NCI-H82 treated with DMSO at 0.1 percent for 48 hours (cell line): ENCODE measurements around the gene ASIC5.

Source experiments
- DNase-seq: peaks from one replicate; lab custom pipeline; 2025; ENCODE audit not compliant: unreplicated experiment; lab: John Stamatoyannopoulos, UW

Gene ASIC5

DNA sequence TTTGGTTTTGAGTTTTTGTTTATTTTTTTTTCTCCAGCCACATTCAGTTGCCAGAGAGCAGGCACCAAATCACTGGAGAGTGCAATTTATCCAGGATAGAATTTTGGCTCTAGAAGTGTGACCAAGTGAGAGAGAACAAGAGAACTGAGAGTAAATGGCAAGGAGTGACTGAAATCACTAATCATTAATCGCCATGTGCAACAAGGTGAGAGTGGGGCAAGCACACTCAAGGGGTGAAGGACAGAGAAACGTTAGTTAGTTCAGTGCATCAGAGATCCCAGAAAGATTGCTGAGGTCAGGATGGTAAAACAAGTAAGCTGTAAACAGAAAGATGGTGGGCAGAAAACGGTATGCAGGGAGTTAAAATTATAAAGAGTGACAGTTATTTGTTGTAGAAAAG lies 17.8 kb upstream of the ASIC5 start:
- DNase-seq, result no peak

DNA sequence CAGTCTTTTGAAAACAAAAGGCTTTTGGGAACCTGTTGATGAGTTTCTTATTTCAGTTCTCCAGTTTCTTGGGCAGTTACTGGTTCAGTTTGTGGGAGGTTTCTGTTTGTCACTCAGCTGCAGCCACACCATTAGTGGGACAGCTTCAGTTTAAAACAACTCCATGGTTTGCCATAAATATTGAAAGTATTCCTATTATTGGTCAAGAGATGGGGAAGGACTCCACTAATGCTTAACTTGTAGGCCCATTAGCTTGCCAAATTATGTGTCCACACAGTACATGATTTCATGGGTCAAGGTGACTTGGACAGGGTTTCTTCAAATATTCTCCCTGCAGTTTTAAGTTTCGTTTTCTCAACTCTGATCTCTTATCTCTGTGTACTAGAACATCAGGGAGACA lies 15.5 kb upstream of the ASIC5 start:
- DNase-seq, result no peak

DNA sequence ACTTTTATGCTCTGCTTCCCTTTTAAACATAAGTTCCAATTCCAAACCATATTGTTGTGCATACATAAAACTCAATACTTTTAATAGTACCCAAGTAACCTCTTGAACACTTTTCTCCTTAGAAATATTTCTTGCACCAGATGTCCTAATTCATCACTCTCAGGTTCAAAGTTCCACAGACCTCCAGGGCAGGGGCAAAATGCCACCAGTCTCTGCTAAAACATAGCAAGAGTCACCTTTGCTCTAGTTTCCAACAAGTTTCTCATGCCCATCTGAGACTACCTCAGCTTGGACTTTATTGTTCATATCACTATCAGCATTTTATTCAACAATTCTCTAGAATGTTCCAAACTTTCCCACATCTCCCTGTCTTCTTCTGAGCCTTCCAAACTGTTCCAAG lies 13.7 kb upstream of the ASIC5 start:
- no peak for DNase-seq

DNA sequence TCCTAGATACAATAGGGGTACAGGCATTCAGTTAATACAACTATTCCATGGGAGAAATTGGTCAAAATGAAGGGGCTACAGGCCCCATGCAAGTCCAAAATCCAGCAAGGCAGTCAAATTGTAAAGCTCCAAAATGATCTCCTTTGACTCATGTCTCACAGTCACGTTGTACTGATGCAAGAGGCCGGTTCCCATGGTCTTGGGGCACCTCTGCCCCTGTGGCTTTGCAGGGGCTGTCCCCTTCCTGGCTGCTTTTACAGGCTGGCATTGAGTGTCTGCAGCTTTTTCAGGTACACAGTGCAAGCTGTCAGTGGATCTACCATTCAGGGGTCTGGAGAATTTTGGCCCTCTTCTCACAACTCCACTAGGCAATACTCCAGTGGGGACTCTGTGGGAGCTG lies 12.5 kb upstream of the ASIC5 start:
- DNase-seq, result no peak

DNA sequence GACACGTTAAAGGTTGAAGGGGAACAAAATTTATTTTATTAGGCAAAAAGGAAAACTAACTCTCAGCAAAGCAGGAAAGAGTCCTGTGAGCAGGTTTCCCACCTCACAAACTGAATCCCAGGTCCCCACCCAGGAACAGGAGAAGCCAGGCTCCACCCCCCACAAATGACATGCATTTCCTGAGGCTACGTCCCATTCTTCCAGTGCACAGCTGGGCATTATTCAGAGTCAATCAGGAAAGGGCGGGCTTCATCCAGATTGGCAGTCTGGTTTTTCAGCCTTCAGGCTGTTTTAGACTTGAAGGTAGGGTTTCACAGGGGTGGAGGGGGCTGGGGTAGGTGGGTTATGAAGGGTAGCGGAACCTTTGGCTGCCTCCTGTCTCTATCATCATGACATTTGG lies 11.9 kb upstream of the ASIC5 start:
- no peak for DNase-seq

DNA sequence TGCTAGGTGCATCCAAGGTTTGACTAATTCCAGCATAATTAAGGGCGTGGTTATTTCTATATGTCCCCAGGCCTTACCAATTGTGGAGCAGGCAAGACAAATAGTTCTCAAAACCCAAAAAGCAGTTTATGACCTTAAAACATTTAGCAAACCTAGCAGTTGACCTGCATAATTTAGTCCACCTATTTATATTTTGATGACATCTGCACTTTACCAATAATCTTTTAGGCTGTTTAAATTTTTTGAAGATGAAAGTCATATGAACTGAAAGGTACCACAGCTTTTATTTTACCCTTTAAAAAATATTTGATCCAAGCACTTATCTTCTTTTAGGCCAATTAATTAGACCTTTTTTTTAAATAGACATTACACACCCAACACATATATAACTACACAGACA lies 9.8 kb upstream of the ASIC5 start:
- DNase-seq, result no peak

DNA sequence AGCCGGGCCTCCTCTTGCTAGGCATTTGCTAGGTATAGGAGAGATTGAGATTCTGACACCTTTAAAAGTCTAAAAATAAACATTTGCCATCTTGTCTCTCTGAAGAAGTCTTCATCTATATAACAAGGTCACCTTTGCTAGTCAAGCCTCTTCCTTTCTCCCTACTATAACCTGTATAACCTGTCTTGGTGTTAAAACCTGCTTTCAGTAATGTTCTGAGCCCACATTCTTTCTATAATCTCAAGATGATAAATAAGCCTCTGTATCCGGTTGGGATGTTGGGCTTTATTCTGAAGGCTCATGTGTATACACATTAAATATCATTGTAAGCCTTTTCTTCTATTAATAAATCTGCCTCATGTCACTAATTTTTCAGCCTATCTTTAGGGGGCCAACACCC lies 10.2 kb downstream of the ASIC5 start:
- DNase-seq, result no peak

DNA sequence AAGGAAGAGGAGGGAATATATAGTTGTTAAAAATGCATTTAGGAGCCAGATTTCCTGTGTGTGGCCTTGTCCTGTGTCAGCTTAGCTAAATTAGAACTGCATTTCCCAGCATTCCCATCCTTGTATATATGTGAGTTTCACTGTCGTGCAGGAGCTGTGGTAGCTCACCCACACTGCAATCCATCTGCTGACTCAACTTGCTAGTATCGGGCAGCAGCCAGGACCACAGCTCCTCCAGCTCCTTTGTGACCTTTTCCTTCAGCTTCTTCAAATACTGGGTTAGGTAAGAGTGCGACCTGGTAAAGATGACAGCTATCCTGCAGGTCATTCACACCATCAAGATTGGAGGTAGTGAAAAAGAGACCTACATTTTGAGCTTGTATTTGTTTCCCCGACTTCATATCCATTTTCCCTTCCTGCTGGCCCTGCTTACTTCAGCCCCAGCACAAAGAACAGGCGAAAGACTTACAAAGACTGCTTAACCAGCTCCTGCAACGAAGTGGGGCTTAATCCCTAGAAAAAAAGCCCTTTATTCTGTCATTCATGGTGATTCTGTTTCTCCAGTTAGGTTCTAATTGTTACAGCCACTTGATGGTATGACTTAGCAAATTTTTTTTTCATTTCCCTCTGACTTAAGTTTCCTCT lies 11.4 kb downstream of the ASIC5 start:
- DNase-seq, result no peak

DNA sequence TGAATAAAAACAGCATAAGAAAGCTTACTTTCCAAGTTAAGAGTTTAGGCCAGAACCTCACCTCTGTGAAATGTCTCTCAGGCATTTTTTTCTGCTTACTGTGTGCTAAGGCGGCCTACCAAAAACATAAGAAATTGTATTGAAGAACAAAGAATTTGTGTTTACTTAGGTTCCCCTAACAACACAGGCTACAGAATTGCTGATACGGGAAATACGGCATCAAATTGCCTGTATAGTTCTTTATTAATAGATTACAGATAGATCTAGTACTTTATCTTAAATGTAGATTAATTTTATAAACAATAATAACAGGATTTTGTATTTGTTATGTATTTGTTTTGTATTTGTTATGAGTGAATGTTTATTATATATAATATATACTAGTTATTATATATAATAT lies 12.9 kb downstream of the ASIC5 start:
- no peak for DNase-seq

DNA sequence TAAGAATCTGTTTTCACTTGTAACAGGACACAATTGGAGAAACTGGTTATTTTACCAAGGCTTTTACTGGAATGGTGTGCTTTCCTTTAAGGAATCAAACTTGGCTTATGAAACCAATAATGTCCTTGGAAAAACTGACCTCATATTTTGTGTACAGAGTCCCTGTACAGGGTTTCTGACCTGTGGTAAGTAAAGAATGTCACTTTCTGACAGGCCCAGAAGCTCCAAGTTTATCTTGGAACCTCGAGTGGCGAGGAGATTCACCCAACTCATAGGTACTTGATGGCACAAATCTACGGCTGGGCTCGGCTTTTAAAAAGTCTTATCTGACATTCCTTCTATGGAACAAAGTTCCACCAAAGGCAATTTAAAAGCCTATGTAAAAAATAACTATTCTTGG lies 17.0 kb downstream of the ASIC5 start:
- no peak for DNase-seq

DNA sequence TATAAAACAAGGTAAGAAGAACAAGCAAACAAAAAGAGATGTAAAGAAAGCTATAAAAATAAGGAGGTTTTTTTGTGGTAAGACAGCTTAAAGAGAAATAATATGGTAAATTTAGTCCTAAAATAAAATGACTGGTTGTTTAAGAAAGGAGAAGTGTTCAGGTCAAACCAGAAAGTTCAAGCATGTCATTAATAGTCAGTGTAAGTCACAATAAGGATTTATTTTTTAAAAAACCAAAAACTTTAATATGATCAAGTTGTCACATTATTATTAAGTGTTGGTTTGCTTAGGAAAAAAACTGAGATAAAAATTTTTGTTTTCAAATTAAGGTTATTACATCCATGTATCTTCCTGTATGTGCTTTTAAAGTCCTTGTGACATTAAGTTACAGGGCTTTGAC lies 19.1 kb downstream of the ASIC5 start:
- DNase-seq, result no peak

DNA sequence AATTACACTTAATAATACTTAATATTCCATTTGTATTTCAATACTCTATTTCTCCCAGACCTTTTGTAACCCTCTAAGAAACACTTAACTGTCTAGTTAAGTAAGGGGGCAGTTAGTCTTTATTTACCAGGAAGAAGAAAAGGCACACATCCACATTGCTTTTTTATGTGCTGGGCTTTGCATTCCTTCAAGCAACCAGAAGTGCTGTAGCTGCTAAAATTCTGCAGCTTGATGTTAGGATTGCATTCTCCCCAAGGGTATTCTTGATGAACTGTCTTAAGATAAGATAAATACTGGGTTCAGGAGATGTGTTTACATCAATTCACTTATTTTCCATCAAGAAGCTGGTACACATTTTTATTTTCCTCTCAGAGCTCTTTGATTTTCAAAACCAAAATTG lies 24.0 kb downstream of the ASIC5 start:
- no peak for DNase-seq

DNA sequence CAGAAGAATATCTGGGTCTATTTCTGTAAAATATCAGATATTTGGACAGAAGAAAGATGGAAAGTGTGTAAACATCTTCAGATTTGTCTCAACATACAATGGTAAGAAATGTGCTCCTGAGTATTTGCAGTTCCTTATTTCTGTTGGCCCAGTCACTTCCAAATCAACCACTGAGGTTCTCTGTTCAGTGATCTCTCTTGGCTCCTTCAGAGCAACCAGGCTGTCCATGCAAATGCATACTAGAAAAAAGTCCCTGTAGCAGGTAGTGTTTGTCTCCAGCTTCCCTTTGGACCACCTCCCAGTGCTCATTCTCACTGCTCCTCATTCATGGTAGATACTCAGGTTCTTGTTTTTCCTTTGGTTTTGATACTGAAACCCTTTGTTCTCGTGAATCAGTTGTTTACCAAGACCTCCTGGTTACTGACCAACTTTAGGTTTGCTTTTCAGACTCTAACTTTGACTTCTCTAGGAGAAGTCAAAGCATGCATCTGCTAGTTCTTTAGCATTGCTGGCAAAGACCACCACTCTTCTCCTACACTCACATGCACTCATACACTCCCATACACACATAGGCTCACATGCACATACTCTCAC lies 28.8 kb downstream of the ASIC5 start:
- DNase-seq, result no peak

DNA sequence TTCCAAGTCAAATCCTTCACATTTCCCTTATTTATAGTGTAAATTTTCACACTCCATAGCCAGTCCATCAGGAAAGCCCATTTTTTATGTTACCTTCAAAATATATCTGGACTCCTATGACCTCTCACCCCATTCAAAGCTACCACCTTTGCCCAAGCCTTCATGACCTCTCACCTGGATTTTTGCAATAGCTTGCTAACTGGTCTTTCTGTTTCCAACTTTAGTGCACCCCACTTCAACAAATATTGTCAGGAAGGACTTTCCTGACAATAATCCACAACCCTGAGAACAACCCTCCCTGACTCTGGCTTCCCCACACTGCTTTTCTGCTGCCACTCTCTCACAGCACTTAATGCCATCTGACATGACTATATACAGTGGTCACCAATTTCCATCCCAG lies 33.4 kb downstream of the ASIC5 start:
- no peak for DNase-seq

DNA sequence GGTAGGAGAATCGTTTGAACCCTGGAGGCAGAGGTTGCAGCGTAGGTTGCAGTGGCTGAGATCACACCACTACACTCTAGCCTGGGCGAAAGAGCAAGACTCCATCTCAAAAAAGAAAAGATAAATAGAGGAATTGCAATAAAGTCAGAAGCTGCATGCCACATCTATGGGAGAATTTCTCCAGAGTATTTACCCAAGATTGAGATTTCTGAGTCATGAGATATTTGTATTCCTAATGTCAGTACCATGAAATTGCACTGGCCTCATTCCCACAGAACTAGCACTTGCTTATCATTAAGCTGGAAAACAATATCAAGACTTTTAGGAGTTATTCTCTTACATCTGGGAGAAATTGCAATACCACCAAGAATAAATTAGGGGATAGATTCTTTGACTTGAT lies 37.4 kb downstream of the ASIC5 start:
- DNase-seq, result no peak

DNA sequence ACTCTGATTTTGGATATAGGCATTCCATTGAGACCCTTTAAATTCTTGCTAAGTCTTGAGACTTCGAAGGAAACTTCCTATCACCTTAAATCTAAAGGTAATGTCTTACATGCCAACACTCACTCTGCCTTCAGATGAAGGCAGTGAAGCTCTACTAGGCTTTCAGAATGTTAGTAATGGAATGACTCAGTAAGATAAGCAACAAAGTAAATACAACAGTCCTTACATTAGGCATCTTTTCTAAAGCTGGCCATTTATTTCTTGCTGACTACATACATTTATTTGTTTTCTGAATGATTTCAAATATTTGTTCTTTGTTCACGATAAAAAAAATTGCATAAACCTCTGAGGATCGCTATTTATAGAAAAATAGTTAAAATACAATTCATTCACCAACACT lies 43.5 kb downstream of the ASIC5 start:
- no peak for DNase-seq

DNA sequence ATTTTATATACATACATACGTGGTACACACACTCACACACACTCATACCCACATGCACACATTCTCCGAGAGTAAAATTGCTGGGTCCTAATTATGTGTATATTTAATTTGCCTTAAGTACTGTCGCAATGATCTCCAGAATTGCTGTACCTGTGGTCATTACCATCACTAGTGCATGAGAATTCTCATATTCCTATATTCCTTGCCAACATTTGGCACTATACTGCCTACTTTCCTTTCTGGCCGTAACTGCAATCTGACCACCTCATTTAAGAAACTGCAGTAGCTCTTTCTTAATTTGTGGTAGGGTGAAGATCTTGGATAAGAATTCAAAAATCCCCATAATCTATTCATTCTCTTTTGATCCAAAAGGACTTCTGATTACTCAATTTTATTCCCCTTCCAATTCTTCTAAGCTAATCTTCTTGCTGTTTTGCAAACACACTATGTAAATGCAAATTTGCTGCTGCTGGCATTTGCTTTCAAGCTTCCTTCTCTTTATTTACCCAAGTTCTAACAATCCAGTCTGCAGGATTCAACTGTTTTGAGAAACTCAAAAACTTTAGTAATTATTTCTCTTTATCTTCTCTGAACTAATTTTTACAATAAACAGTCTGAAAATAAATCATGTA lies 45.1 kb downstream of the ASIC5 start:
- DNase-seq, result no peak

DNA sequence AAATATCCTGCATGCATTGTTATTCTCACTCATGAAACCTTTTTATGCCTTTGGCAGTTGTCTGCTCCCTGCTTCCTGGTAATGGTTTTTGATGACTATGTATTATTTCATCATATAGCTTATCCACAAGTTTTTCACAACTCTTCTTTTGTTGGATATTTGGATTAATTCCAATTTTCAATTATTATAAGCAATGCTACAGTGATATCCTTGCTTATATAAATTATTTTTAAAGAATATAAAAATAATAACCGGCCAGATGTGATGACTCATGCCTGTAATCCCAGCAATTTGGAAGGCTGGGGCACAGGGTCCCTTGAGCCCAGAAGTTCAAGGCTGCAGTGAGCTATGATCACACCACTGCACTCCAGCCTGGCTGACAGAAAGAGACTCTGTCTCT lies 47.0 kb downstream of the ASIC5 start:
- no peak for DNase-seq

DNA sequence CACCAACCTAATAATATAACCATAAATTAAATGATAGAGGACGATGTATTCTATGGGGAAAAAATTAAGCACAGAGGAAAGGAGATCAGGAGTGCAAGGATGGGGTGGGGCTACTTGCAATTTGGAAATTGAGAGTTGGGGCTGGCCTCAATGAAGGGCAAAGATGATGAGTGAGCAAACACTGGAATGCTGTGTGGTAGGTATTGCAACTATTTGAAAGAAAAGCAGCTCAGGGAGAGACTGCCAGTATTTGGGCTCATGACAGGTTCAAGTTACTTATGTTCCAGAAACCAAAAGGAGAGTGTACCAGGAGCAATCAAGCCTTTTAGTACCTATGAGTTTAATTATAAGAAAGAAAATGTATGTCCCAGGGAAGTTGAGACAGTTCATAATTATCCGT lies 47.4 kb downstream of the ASIC5 start:
- no peak for DNase-seq

DNA sequence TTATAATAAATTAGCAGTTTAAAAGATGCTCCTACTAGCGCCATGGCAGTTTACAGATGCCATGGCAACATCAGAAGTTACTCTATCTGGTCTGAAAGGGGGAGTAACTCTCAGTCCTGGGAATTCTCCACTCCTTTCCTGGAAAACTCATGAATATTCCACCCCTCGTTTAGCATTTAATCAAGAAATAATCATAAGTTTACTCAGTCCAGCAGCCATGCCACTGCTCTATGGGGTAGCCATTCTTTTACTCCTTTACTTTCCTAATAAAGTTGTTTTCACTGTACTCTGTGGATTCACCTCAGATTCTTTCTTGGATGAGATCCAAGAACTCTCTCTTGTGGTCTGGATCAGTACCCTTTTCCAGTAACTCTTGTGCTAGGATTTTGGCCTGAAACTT lies 55.0 kb downstream of the ASIC5 start:
- no peak for DNase-seq

DNA sequence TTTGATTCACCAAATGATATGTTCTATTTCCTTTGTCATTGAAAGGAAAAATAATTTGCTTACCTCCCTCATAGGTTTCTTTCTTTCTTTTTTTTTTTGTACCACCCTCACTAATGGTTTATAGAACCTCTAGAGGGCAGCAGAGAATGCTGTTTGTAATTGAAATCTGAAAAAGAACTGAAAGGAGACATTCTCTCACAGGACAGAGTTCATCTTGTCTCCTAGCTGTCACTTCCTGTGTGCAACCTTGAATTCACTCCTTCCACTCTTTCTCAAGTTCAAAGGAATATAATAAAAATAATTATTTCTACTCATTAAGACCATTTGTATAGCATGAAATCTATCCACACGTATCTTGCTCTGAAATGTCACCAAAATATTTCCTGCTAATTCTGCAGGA lies 56.2 kb downstream of the ASIC5 start:
- DNase-seq, result peak; percentile 23

DNA sequence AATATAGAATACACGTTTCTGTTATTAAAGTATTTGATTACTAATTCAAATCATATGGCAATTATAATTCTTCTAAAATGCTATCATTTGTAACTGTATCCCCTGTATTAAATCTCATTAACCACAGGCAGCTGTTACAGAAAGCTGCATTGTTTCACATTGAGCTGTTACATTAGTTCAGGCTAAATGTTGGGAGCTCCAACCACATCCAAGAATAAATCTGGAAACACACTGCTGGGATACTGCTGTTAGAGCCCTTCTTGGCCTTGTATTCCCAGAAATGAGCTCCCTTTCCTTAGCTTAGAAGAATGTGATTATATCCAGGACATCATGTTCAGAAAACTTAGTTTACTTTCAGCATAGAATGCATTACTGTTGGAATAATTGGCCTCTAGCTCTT lies 59.1 kb downstream of the ASIC5 start:
- peak; percentile 9 for DNase-seq

DNA sequence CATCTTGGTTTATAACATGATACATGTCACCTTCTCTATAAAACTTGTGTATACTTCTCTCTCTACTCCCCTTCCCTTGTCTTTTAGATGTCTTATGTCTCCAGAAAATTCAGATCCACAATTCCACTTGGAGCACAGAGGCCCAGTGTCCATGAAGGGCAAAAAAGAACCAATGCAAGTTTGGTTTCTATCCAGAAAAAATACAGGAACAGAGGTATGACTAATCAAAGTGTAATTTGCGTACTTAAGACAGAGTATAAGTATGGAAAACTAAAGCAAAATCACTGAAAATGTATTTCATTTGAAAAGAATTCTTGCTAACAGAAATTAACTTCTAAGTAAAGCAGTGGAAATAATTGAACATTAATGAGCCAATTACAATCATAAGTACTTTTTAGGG lies 61.1 kb downstream of the ASIC5 start:
- DNase-seq, result no peak
